ENCODE data around the gene SLC6A20.

SLC6A20 gene

GRCh38 chr3:45795882-45796765, at the start of gene SLC6A20:
Gene SLC6A20, minus strand, starts transcription at chr3:45796536. Its CDS starts 117 bp downstream, at chr3:45796419.
- DNase-seq, result no peak

- no peak for DNase-seq
These were observed 48.3 kb upstream of the SLC6A20 start for GRCh38 chr3:45844616-45845015.

- DNase-seq, result no peak
These were observed 46.7 kb upstream of the SLC6A20 start for GRCh38 chr3:45842851-45843625.

GRCh38 chr3:45841757-45842491, 45.6 kb upstream of the SLC6A20 start, which contains the start of gene LZTFL1:
Gene LZTFL1, minus strand, starts transcription at chr3:45842119. Its CDS starts 128 bp downstream, at chr3:45841991.
- DNase-seq, result peak; percentile 81

GRCh38 chr3:45841420-45841756, 45.1 kb upstream of the SLC6A20 start:
- DNase-seq, result no peak

- no peak for DNase-seq
These were observed 42.1 kb upstream of the SLC6A20 start for GRCh38 chr3:45838466-45838865.

- peak; percentile 11 for DNase-seq
These were observed 36.4 kb upstream of the SLC6A20 start for GRCh38 chr3:45832699-45833098.

GRCh38 chr3:45830121-45830520, 33.8 kb upstream of the SLC6A20 start:
- DNase-seq, result no peak

- DNase-seq, result no peak
These were observed 30.6 kb upstream of the SLC6A20 start for GRCh38 chr3:45826908-45827307.

GRCh38 chr3:45826321-45826720, 30.0 kb upstream of the SLC6A20 start:
- DNase-seq, result no peak

GRCh38 chr3:45821127-45821526, 24.8 kb upstream of the SLC6A20 start:
- no peak for DNase-seq

GRCh38 chr3:45819543-45819942, 23.2 kb upstream of the SLC6A20 start:
- no peak for DNase-seq

GRCh38 chr3:45817831-45818522, 21.6 kb upstream of the SLC6A20 start:
- DNase-seq, result peak; percentile 67

GRCh38 chr3:45816544-45816943, 20.2 kb upstream of the SLC6A20 start:
- no peak for DNase-seq

GRCh38 chr3:45814322-45814721, 18.0 kb upstream of the SLC6A20 start:
- DNase-seq, result no peak

- peak; percentile 21 for DNase-seq
These were observed 11.6 kb upstream of the SLC6A20 start for GRCh38 chr3:45807681-45808540.

GRCh38 chr3:45807133-45807532, 10.8 kb upstream of the SLC6A20 start:
- DNase-seq, result no peak

GRCh38 chr3:45806072-45806471, 9.7 kb upstream of the SLC6A20 start:
- DNase-seq, result no peak

GRCh38 chr3:45803252-45803935, 7.1 kb upstream of the SLC6A20 start:
- DNase-seq, result no peak

- no peak for DNase-seq
These were observed 5.8 kb upstream of the SLC6A20 start for GRCh38 chr3:45802146-45802545.

GRCh38 chr3:45800611-45801010, 4.3 kb upstream of the SLC6A20 start:
- DNase-seq, result no peak

Measured in DMS153 (cell line).